MM.1S (cell line): ENCODE data around the gene SPR.

Experiments
- DNase-seq: peaks from one replicate; pipeline ENCODE4 v3.0.0-alpha.2; 2015
- H2AFZ ChIP-seq: fragments of 300-600 bp; sonication (generic); 2 replicates; pipeline ENCODE4 v1.6.0; 2016; ENCODE audit warnings: antibody characterized with exemption, low read length
- H3F3A ChIP-seq: fragments of 300-600 bp; sonication (generic); 2 replicates; pipeline ENCODE4 v1.6.1; 2016; ENCODE audit warnings: mild to moderate bottlenecking, antibody characterized with exemption, low read length, moderate library complexity, mixed read lengths; ENCODE audit not compliant: insufficient read depth
- H3K27ac ChIP-seq: fragments of 300-600 bp; sonication (generic); 2 replicates; pipeline ENCODE4 v1.5.1; 2016; ENCODE audit warnings: mild to moderate bottlenecking, low read length
- H3K27me3 ChIP-seq: fragments of 300-600 bp; sonication (generic); replicated peaks from 2 replicates; pipeline ENCODE4 v1.6.0; 2016; ENCODE audit warnings: low read length; ENCODE audit not compliant: insufficient read depth
- H3K36me3 ChIP-seq: fragments of 300-600 bp; sonication (generic); replicated peaks from 2 replicates; pipeline ENCODE4 v1.6.1; 2016; ENCODE audit warnings: mild to moderate bottlenecking, low read length, mixed read lengths; ENCODE audit not compliant: insufficient read depth
- H3K4me1 ChIP-seq: fragments of 300-600 bp; sonication (generic); 2 replicates; pipeline ENCODE4 v1.6.1; 2016; ENCODE audit warnings: low read length, mixed read lengths
- H3K4me2 ChIP-seq: fragments of 300-600 bp; sonication (generic); 2 replicates; pipeline ENCODE4 v1.6.0; 2016; ENCODE audit warnings: low read depth, low read length
- H3K4me3 ChIP-seq: fragments of 300-600 bp; sonication (generic); 2 replicates; pipeline ENCODE4 v1.5.1; 2016; ENCODE audit warnings: low read length, mixed read lengths
- H3K79me2 ChIP-seq: fragments of 300-600 bp; sonication (generic); 2 replicates; pipeline ENCODE4 v1.6.1; 2016; ENCODE audit warnings: mixed run types, low read length, mixed read lengths
- H3K9ac ChIP-seq: fragments of 300-600 bp; sonication (generic); 2 replicates; pipeline ENCODE4 v1.6.1; 2016; ENCODE audit warnings: low read length, mixed read lengths
- H3K9me2 ChIP-seq: fragments of 300-600 bp; sonication (generic); replicated peaks from 2 replicates; pipeline ENCODE4 v1.6.1; 2016; ENCODE audit warnings: mild to moderate bottlenecking, low read length, mixed read lengths; ENCODE audit not compliant: insufficient read depth
- H3K9me3 ChIP-seq: fragments of 300-600 bp; sonication (generic); replicated peaks from 2 replicates; pipeline ENCODE4 v1.6.1; 2016; ENCODE audit warnings: mild to moderate bottlenecking, low read length, mixed read lengths; ENCODE audit not compliant: insufficient read depth
- H4K20me1 ChIP-seq: fragments of 300-600 bp; sonication (generic); 2 replicates; pipeline ENCODE4 v1.6.1; 2016; ENCODE audit warnings: mild to moderate bottlenecking, low read length, moderate library complexity, mixed read lengths; ENCODE audit not compliant: insufficient read depth
- CTCF ChIP-seq: fragments of 300-600 bp; sonication (generic); IDR thresholded peaks from 2 replicates; pipeline ENCODE4 v1.5.1; 2016; ENCODE audit warnings: antibody characterized with exemption, low read length, mixed read lengths
- EZH2 ChIP-seq: fragments of 300-600 bp; sonication (generic); optimal IDR thresholded peaks from 2 replicates; pipeline ENCODE3; 2017; ENCODE audit warnings: low read depth, mild to moderate bottlenecking, antibody characterized with exemption, low read length, mixed read lengths
- EZH2phosphoT487 ChIP-seq: fragments of 300-600 bp; sonication (generic); IDR thresholded peaks from 2 replicates; pipeline ENCODE4 v1.6.1; 2018; ENCODE audit warnings: antibody characterized with exemption, low read length

The SPR gene

DNA sequence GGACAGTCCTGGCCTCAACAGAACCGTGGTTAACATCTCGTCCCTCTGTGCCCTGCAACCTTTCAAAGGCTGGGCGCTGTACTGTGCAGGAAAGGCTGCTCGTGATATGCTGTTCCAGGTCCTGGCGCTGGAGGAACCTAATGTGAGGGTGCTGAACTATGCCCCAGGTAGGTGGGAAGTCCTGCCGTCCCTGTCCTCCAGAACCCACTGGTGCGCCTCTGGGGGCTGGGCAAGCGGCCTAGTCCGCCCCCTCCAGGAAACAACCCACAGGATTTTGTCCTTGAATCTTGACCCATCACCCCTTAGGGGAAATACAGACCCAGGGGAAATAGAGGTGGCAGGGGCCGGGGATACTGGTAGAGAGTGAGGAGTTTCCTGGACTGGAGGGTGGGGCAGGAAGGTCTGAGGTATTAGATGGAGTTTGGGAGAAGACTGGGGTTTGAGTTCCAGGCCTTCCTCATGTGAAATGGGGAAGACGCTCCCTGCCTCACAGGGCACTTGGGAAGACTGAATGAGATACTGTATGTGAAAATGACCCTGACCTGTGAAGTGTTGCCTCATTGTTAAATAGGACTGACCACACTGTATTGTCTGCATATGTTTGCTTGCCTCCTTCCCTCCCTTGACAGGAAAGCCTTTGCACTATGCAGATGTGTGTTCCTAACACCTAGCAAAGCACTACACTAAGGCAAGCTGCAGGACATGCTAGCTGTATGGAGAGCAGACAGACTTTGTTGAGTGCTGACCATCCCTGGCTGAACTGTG, 1.4 kb downstream of the SPR start:
- Histone ChIP-seq H3K9ac (no peak overlapping the region), H3K79me2 (no peaks in the 10 kb centered on the region), H3K4me2 (peak overlapping the region; percentile 77)

GRCh38 chr2:72889991-72890390, 2.8 kb downstream of the SPR start:
- Histone ChIP-seq H3K27ac (no peak overlapping the region), H3K4me3 (no peak overlapping the region), H3K27me3 (peaks cover 12% of the 10 kb centered on the region; the same call in 1 of the 2 replicates), H4K20me1 (no peaks in the 10 kb centered on the region), H3K9me3 (no peaks in the 10 kb centered on the region), H3K36me3 (no peaks in the 10 kb centered on the region), H3K79me2 (no peaks in the 10 kb centered on the region), H2AFZ (no peak overlapping the region), H3K4me1 (no peaks in the 10 kb centered on the region), H3F3A (no peaks in the 10 kb centered on the region), H3K9me2 (no peaks in the 10 kb centered on the region), H3K4me2 (no peak overlapping the region), H3K9ac (no peak overlapping the region)
- DNase-seq: no peak
- no peak for TF ChIP-seq EZH2phosphoT487
- no peak for TF ChIP-seq CTCF
- no peak for TF ChIP-seq EZH2

More for the DNA sequence above, 1.4 kb downstream of the SPR start:
- Histone ChIP-seq H2AFZ (no peak overlapping the region), H3K27me3 (peaks cover 12% of the 10 kb centered on the region; the same call in 1 of the 2 replicates), H3K4me1 (no peaks in the 10 kb centered on the region), H3K27ac (no peak overlapping the region), H4K20me1 (no peaks in the 10 kb centered on the region), H3K9me3 (no peaks in the 10 kb centered on the region), H3K4me3 (no peak overlapping the region), H3F3A (no peaks in the 10 kb centered on the region), H3K9me2 (no peaks in the 10 kb centered on the region), H3K36me3 (no peaks in the 10 kb centered on the region)
- TF ChIP-seq EZH2phosphoT487: no peak
- TF ChIP-seq EZH2: no peak
- no peak for TF ChIP-seq CTCF
- DNase-seq: no peak

DNA sequence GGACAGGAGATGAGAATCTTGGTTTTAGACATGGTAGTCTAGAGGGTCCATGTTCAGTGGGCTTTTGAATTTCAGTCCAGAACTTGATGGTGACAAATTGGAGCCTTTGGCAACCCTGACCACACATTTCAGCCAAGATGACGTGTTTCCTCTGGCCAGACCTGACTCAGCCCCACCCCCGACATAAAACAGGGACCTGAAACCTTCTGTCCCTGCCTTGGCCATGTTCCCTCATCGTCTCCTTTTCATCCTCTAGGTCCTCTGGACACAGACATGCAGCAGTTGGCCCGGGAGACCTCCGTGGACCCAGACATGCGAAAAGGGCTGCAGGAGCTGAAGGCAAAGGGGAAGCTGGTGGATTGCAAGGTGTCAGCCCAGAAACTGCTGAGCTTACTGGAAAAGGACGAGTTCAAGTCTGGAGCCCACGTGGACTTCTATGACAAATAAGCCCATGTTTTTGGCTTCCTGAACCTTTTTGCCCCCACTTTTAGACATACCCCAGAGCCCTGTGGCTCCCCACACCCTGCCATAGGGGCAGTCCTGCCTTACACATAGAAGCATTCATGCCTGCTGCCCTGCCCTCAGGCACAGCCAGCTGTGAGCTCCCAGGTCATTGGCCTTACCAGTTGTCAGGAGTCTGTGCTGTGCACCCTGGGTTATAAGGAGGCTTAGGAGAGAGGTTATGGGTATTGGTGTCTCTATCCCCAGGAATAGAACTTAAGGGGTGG, 4.0 kb downstream of the SPR start:
- no peaks in the 10 kb centered on the region for H3K36me3 ChIP-seq
- H3K4me2 ChIP-seq: no peak overlapping the region
- H3K27ac ChIP-seq: no peak overlapping the region
- TF ChIP-seq EZH2 (no peak), EZH2phosphoT487 (no peak), CTCF (no peak)
- no peaks in the 10 kb centered on the region for H3K4me1 ChIP-seq
- no peaks in the 10 kb centered on the region for H3F3A ChIP-seq
- DNase-seq: no peak
- H3K9ac ChIP-seq: no peak overlapping the region
- no peaks in the 10 kb centered on the region for H3K79me2 ChIP-seq
- H2AFZ ChIP-seq: no peak overlapping the region
- H3K9me3 ChIP-seq: no peaks in the 10 kb centered on the region
- 0 out of 2 replicates have a peak, but pooled peaks cover under 1% of the 10 kb centered on the region for H3K27me3 ChIP-seq
- no peak overlapping the region for H3K4me3 ChIP-seq
- H4K20me1 ChIP-seq: no peaks in the 10 kb centered on the region
- H3K9me2 ChIP-seq: no peaks in the 10 kb centered on the region
